SH-SY5Y (cell line): ENCODE data around the gene PRKD1.

Experiments used
- GATA2 ChIP-seq: IDR thresholded peaks from 2 replicates; pipeline ENCODE4 v1.6.1; 2011; ENCODE audit warnings: mild to moderate bottlenecking, low read depth, low read length
- GATA3 ChIP-seq: IDR thresholded peaks from 2 replicates; pipeline ENCODE4 v1.6.1; 2011; ENCODE audit warnings: low read depth, mild to moderate bottlenecking, low read length, moderate library complexity

GRCh38 chr14:29710015-29710414, 217.6 kb downstream of the PRKD1 start:
- TF ChIP-seq GATA3 (no peak), GATA2 (no peak)
